ENCODE results near the gene MRNIP.

DNA sequence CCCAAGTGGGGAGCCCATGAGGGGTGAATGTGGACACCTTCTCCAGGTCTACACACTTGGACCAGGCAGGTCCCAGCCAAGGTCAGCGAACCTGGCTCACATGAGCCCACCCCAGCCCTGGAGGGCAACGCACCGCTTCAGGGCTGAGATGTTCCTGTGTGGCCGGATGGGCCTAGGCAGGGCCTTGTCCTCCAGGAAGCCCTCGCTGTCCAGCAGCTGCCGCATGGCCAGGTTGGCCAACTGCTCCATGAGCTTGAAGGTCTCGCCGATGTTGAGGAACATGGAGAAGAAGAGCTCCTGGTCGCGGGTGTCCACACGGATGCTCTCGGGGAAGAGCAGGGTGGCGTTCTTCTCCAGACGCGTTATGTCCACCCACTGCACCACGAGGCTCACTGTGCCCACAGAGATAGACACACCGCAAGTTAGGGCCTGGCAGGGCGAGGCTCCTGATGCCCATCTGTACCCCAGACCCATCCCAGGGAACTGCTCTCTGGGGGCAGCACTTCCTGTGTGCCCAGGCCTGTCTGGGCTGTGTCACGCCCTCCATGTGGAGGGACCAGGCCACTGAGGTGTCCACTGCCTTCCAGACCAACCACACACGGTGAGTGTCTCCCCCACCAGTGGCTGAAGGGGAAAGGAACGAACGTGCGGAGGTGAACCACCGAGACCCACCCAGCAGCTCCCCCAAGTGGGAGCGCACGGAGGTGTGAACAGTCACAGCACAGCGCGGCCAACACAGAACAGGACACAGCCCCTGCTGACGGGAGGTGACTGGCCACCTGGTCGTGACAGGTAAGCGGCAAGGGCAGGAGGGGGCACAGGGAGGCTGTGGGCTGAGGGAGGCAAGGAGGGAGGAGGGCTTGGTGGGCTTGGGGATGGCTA lies 34.7 kb upstream of the MRNIP start:
- TF ChIP-seq, protein P1, sequence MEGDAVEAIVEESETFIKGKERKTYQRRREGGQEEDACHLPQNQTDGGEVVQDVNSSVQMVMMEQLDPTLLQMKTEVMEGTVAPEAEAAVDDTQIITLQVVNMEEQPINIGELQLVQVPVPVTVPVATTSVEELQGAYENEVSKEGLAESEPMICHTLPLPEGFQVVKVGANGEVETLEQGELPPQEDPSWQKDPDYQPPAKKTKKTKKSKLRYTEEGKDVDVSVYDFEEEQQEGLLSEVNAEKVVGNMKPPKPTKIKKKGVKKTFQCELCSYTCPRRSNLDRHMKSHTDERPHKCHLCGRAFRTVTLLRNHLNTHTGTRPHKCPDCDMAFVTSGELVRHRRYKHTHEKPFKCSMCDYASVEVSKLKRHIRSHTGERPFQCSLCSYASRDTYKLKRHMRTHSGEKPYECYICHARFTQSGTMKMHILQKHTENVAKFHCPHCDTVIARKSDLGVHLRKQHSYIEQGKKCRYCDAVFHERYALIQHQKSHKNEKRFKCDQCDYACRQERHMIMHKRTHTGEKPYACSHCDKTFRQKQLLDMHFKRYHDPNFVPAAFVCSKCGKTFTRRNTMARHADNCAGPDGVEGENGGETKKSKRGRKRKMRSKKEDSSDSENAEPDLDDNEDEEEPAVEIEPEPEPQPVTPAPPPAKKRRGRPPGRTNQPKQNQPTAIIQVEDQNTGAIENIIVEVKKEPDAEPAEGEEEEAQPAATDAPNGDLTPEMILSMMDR (IDR thresholded peaks at IDR 0.05) = no peak
- TF ChIP-seq POLR2AphosphoS5 (IDR thresholded peaks at IDR 0.05) (no peak), POLR2A (IDR thresholded peaks at IDR 0.05) (no peak)

Measured in breast epithelium (tissue), 3 donors.